ENCODE measurements around the gene CFAP53.

The CFAP53 gene

DNA sequence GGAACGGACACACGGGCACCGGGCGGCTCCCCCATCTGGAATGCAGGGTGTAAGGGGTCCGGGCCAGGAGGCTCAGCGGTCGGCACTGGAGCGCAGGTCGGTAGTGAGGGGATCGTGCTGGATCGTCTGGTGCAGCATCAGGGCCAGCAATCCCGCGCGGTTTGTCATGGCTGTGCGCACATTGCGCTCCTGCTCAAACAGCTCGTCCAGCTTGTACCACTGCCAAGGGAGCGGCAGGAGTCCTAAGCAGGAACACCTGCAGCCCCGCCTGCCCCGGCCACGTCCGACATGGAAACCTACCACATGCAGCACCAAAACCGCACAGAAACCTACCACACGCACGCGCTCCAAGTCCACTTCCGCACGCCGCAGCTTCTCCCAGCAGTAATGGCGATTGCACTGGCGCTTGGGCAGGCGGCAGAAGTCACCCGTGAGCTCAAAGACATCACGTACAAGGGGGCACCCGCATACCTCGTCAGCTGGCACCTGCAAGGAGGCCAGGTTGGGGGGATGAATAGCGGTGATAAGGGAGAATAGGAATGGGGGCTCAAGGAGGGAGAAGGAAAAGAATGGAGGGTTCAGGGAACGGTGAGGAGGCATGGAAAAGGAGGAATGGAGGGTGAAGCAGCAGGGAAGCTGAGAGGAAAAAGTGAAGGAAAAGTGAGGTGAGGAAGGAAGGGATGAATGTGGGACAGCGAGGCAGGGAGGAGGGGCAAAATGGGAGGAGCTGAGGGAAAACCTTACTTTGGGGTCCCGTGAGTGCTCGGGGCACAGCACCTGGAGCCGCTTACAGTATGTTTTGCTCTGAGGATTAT lies 16.4 kb upstream of the CFAP53 start:
- no peaks in the 10 kb centered on the region for H3K9me3 ChIP-seq (replicated peaks; ENCODE audit: insufficient read depth, low read length)
- H3K4me1 ChIP-seq (ENCODE audit: low read length): peaks cover 25% of the 10 kb centered on the region
- peaks cover 66% of the 10 kb centered on the region for H3K79me2 ChIP-seq (ENCODE audit: low read length)
- H3K27ac ChIP-seq (ENCODE audit: low read length): no peak overlapping the region
- H3K4me3 ChIP-seq (ENCODE audit: low read length): peak overlapping the region; percentile 81; the same call in 1 of the 2 replicates
- H3K4me2 ChIP-seq (ENCODE audit: low read depth, low read length): 0 out of 2 replicates have a peak overlapping the region, but pooled peaks have one; percentile 97
- peaks cover 11% of the 10 kb centered on the region for H3K36me3 ChIP-seq (replicated peaks; ENCODE audit: insufficient read depth, low read length)
- no peaks in the 10 kb centered on the region for H3K9me2 ChIP-seq (replicated peaks; ENCODE audit: insufficient read depth, low read length)
- no peaks in the 10 kb centered on the region for H3F3A ChIP-seq (ENCODE audit: insufficient read depth, low read length)
- H4K20me1 ChIP-seq (ENCODE audit: insufficient read depth, low read length): no peaks in the 10 kb centered on the region
- no peak for DNase-seq
- H3K9ac ChIP-seq (ENCODE audit: low read length): no peak overlapping the region
- H2AFZ ChIP-seq (ENCODE audit: low read length): no peak overlapping the region
- no peak for TF ChIP-seq EZH2 (optimal IDR thresholded peaks at IDR 0.05; ENCODE audit: low read depth, low read length)
- no peak for TF ChIP-seq EZH2phosphoT487 (IDR thresholded peaks at IDR 0.05; ENCODE audit: low read length)
- no peak for TF ChIP-seq CTCF (IDR thresholded peaks at IDR 0.05; ENCODE audit: low read length)
- H3K27me3 ChIP-seq (replicated peaks; ENCODE audit: insufficient read depth, low read length): no peaks in the 10 kb centered on the region

GRCh38 chr18:50281972-50282520 lies 15.8 kb upstream of the CFAP53 start:
- H2AFZ ChIP-seq (ENCODE audit: low read length): peak overlapping the region; percentile 98
- H3K9me3 ChIP-seq (replicated peaks; ENCODE audit: insufficient read depth, low read length): no peaks in the 10 kb centered on the region
- peaks cover 62% of the 10 kb centered on the region for H3K79me2 ChIP-seq (ENCODE audit: low read length)
- H3K27ac ChIP-seq (ENCODE audit: low read length): peak overlapping the region; percentile 96
- TF ChIP-seq EZH2 (optimal IDR thresholded peaks at IDR 0.05; ENCODE audit: low read depth, low read length) (no peak), EZH2phosphoT487 (IDR thresholded peaks at IDR 0.05; ENCODE audit: low read length) (no peak), CTCF (IDR thresholded peaks at IDR 0.05; ENCODE audit: low read length) (no peak)
- H3K9ac ChIP-seq (ENCODE audit: low read length): peak overlapping the region; percentile 81
- H3K9me2 ChIP-seq (replicated peaks; ENCODE audit: insufficient read depth, low read length): no peaks in the 10 kb centered on the region
- H3K27me3 ChIP-seq (replicated peaks; ENCODE audit: insufficient read depth, low read length): no peaks in the 10 kb centered on the region
- H3F3A ChIP-seq (ENCODE audit: insufficient read depth, low read length): no peaks in the 10 kb centered on the region
- peak overlapping the region; percentile 97 for H3K4me2 ChIP-seq (ENCODE audit: low read depth, low read length)
- peaks cover 25% of the 10 kb centered on the region for H3K4me1 ChIP-seq (ENCODE audit: low read length)
- peaks cover 12% of the 10 kb centered on the region for H3K36me3 ChIP-seq (replicated peaks; ENCODE audit: insufficient read depth, low read length)
- H3K4me3 ChIP-seq (ENCODE audit: low read length): peak overlapping the region; percentile 81
- no peak for DNase-seq
- H4K20me1 ChIP-seq (ENCODE audit: insufficient read depth, low read length): no peaks in the 10 kb centered on the region

GRCh38 chr18:50281295-50281971 lies 15.1 kb upstream of the CFAP53 start, which contains the start of gene MBD1:
MBD1 (minus strand) TSS chr18:50281523; CDS start chr18:50279992, 1,531 bp downstream.
- Histone ChIP-seq H3K79me2 (ENCODE audit: low read length) (peaks cover 62% of the 10 kb centered on the region), H3K9me3 (replicated peaks; ENCODE audit: insufficient read depth, low read length) (no peaks in the 10 kb centered on the region), H3K27me3 (replicated peaks; ENCODE audit: insufficient read depth, low read length) (no peaks in the 10 kb centered on the region), H3K36me3 (replicated peaks; ENCODE audit: insufficient read depth, low read length) (peaks cover 19% of the 10 kb centered on the region), H3K4me2 (ENCODE audit: low read depth, low read length) (peak within 1 kb of the TSS; percentile 97), H3F3A (ENCODE audit: insufficient read depth, low read length) (no peaks in the 10 kb centered on the region), H3K4me1 (ENCODE audit: low read length) (peaks cover 22% of the 10 kb centered on the region), H3K27ac (ENCODE audit: low read length) (peak within 1 kb of the TSS; percentile 96), H3K9ac (ENCODE audit: low read length) (peak within 1 kb of the TSS; percentile 81), H4K20me1 (ENCODE audit: insufficient read depth, low read length) (no peaks in the 10 kb centered on the region), H3K4me3 (ENCODE audit: low read length) (peak within 1 kb of the TSS; percentile 81), H2AFZ (ENCODE audit: low read length) (peak within 1 kb of the TSS; percentile 98), H3K9me2 (replicated peaks; ENCODE audit: insufficient read depth, low read length) (no peaks in the 10 kb centered on the region)
- DNase-seq: peak; percentile 97
- TF ChIP-seq CTCF (IDR thresholded peaks at IDR 0.05; ENCODE audit: low read length) (0 out of 2 replicates have a peak, but pooled peaks have one; percentile 10), EZH2phosphoT487 (IDR thresholded peaks at IDR 0.05; ENCODE audit: low read length) (no peak)
